Naive thymus-derived CD8-positive, alpha-beta T cell (primary cell): ENCODE data around the gene TGM5. TPM values are rescaled to one million over a fixed set of nuclear protein-coding genes. Genes with fewer than 3 reads are reported as not detected.
A peak's percentile ranks its signal among the peaks of the same experiment; 100 is the strongest.

Experiments
- ATAC-seq, 2 donors: fragments of 150-1000 bp; cut with Tn5 transposase in 1 of 2; sonication (Bioruptor Pico), chemical (Tn5 transposase) in 1 of 2; 1 replicate in 1 of 2; 2 replicates in 1 of 2; pipeline ENCODE4 v1.10.0; 2021; ENCODE audit warnings: mild to moderate bottlenecking in 2 of 2, moderate library complexity in 2 of 2
- POLR2A ChIA-PET: fragments of 350-600 bp; sonication (Branson Sonifier 250); formaldehyde crosslinking; loops from one replicate; lab custom pipeline; 2021; ENCODE audit warnings: antibody characterized with exemption; lab: Charles Lee
- DNase-seq, 10 donors: peaks; one replicate each; pipeline versions ENCODE4 v3.0.0 to v3.0.0-alpha.2; 2020 to 2022
- H3K27ac Mint-ChIP-seq, 10 donors: one replicate each; pipeline ENCODE4 v1.8.0; 2020 to 2022; ENCODE audit warnings: mild to moderate bottlenecking in 10 of 10, mixed read lengths in 10 of 10, moderate library complexity in 4 of 10, inconsistent platforms in 1 of 10
- H3K27me3 Mint-ChIP-seq, 5 donors: one replicate each; pipeline ENCODE4 v1.8.0; 2021 to 2022; ENCODE audit warnings: mixed read lengths in 5 of 5
- H3K36me3 Mint-ChIP-seq, 3 donors: one replicate each; pipeline ENCODE4 v1.8.0; 2020 to 2022; ENCODE audit warnings: mixed read lengths in 3 of 3, mild to moderate bottlenecking in 2 of 3, inconsistent platforms in 1 of 3
- H3K4me1 Mint-ChIP-seq, 4 donors: one replicate each; pipeline ENCODE4 v1.8.0; 2021 to 2022; ENCODE audit warnings: mixed read lengths in 4 of 4
- H3K4me3 Mint-ChIP-seq, 10 donors: one replicate each; pipeline ENCODE4 v1.8.0; 2020 to 2022; ENCODE audit warnings: mild to moderate bottlenecking in 10 of 10, mixed read lengths in 10 of 10, moderate library complexity in 6 of 10, inconsistent platforms in 1 of 10
- H3K9me3 Mint-ChIP-seq, 9 donors: one replicate each; pipeline ENCODE4 v1.8.0; 2020 to 2022; ENCODE audit warnings: mixed read lengths in 9 of 9, mild to moderate bottlenecking in 3 of 9, inconsistent platforms in 1 of 9, moderate library complexity in 1 of 9
- polyA plus RNA-seq, 3 donors: library from polyadenylated mRNA; unstranded; fragments of 300-500 nt; fragmentation: Illumina TruSeq; gene quantifications; one replicate each; pipeline ENCODE4 v1.2.3, GENCODE V29; 2021
- total RNA-seq, 8 experiments: library from RNA in 2 of 8; stranded (reverse) in 2 of 8; gene quantifications; one replicate each; pipeline ENCODE4 v1.2.3 and lab custom pipeline; 2021 to 2026

Gene TGM5
- total and polyA plus RNA-seq, 5 experiments from 2014 or later: not detected

- POLR2A ChIA-PET: interaction anchor here (2.2 kb wide), 1 partner anchor 61 kb away, joined by 5 read pairs; no protein-coding TSS in a partner anchor
- Mint-ChIP-seq H3K27ac (no peak overlapping the region), H3K4me3 (no peak overlapping the region), H3K36me3 (no peaks in the 10 kb centered on the region), H3K4me1 (peaks cover 2 to 7% (median 5%) of the 10 kb centered on the region in 4 donors), H3K9me3 (no peaks in the 10 kb centered on the region), H3K27me3 (peaks cover 5 to 14% (median 9%) of the 10 kb centered on the region in 5 donors)
- DNase-seq (no peak), ATAC-seq (no peak)
Measured at GRCh38 chr15:43286074-43286473, 19.3 kb upstream of the TGM5 start.

- POLR2A ChIA-PET: interaction anchor here (2.2 kb wide), 1 partner anchor 60 kb away, joined by 5 read pairs; no protein-coding TSS in a partner anchor
- no peaks in the 10 kb centered on the region for H3K36me3 Mint-ChIP-seq
- peaks cover 4 to 14% (median 7%) of the 10 kb centered on the region in 5 donors for H3K27me3 Mint-ChIP-seq
- H3K4me3 Mint-ChIP-seq: no peak overlapping the region
- peaks cover 2 to 7% (median 5%) of the 10 kb centered on the region in 4 donors for H3K4me1 Mint-ChIP-seq
- no peak overlapping the region for H3K27ac Mint-ChIP-seq
- no peaks in the 10 kb centered on the region for H3K9me3 Mint-ChIP-seq
- DNase-seq (peak in 8 of 10 donors; percentile 29 to 71 (median 58)), ATAC-seq (peak; percentile 76 to 78)
Measured at GRCh38 chr15:43285609-43286037, 18.9 kb upstream of the TGM5 start.

- ATAC-seq (no peak), DNase-seq (no peak)
- Mint-ChIP-seq H3K4me3 (no peak overlapping the region), H3K36me3 (no peaks in the 10 kb centered on the region), H3K4me1 (peaks cover 2 to 7% (median 5%) of the 10 kb centered on the region in 4 donors), H3K9me3 (no peaks in the 10 kb centered on the region), H3K27me3 (peaks cover 3 to 19% (median 5%) of the 10 kb centered on the region in 5 donors), H3K27ac (no peak overlapping the region)
- POLR2A ChIA-PET: no interaction called here
Measured at GRCh38 chr15:43283526-43283925, 16.8 kb upstream of the TGM5 start.

- H3K9me3 Mint-ChIP-seq: no peaks in the 10 kb centered on the region
- peaks cover 2 to 7% (median 5%) of the 10 kb centered on the region in 4 donors for H3K4me1 Mint-ChIP-seq
- H3K27ac Mint-ChIP-seq: no peak overlapping the region
- no peak for DNase-seq
- POLR2A ChIA-PET: no interaction called here
- H3K27me3 Mint-ChIP-seq: peaks cover 0 to 10% (median 3%) of the 10 kb centered on the region in 5 donors
- H3K36me3 Mint-ChIP-seq: no peaks in the 10 kb centered on the region
- H3K4me3 Mint-ChIP-seq: no peak overlapping the region
- no peak for ATAC-seq
Measured at GRCh38 chr15:43281926-43282602, 15.3 kb upstream of the TGM5 start.

GRCh38 chr15:43280996-43281395 lies 14.3 kb upstream of the TGM5 start:
- Mint-ChIP-seq H3K27me3 (peaks cover 0 to 10% (median 3%) of the 10 kb centered on the region in 5 donors), H3K9me3 (no peaks in the 10 kb centered on the region), H3K4me3 (no peak overlapping the region), H3K36me3 (no peaks in the 10 kb centered on the region), H3K27ac (no peak overlapping the region), H3K4me1 (peaks cover 2 to 7% (median 5%) of the 10 kb centered on the region in 4 donors)
- POLR2A ChIA-PET: no interaction called here
- no peak for DNase-seq
- no peak for ATAC-seq

- DNase-seq (no peak), ATAC-seq (no peak)
- Mint-ChIP-seq H3K36me3 (no peaks in the 10 kb centered on the region), H3K27me3 (peaks cover 0 to 9% (median 3%) of the 10 kb centered on the region in 5 donors), H3K4me3 (no peak overlapping the region), H3K9me3 (no peaks in the 10 kb centered on the region), H3K4me1 (peaks cover 0 to 4% (median 0%) of the 10 kb centered on the region in 4 donors), H3K27ac (no peak overlapping the region)
- POLR2A ChIA-PET: no interaction called here
Measured at GRCh38 chr15:43279496-43279895, 12.8 kb upstream of the TGM5 start.

GRCh38 chr15:43278869-43279268 lies 12.1 kb upstream of the TGM5 start:
- POLR2A ChIA-PET: no interaction called here
- ATAC-seq (no peak), DNase-seq (no peak)
- H3K4me1 Mint-ChIP-seq: no peaks in the 10 kb centered on the region
- H3K9me3 Mint-ChIP-seq: no peaks in the 10 kb centered on the region
- no peak overlapping the region for H3K4me3 Mint-ChIP-seq
- H3K27me3 Mint-ChIP-seq: peaks cover 0 to 9% (median 3%) of the 10 kb centered on the region in 5 donors
- no peaks in the 10 kb centered on the region for H3K36me3 Mint-ChIP-seq
- no peak overlapping the region for H3K27ac Mint-ChIP-seq

- Mint-ChIP-seq H3K36me3 (no peaks in the 10 kb centered on the region), H3K4me3 (no peak overlapping the region), H3K27ac (no peak overlapping the region), H3K27me3 (peaks cover 0 to 9% (median 3%) of the 10 kb centered on the region in 5 donors), H3K9me3 (no peaks in the 10 kb centered on the region), H3K4me1 (no peaks in the 10 kb centered on the region)
- DNase-seq: no peak
- no peak for ATAC-seq
- POLR2A ChIA-PET: no interaction called here
Measured at GRCh38 chr15:43277901-43278300, 11.2 kb upstream of the TGM5 start.

- ATAC-seq (no peak), DNase-seq (no peak)
- Mint-ChIP-seq H3K27me3 (peaks cover 0 to 9% (median 3%) of the 10 kb centered on the region in 5 donors), H3K36me3 (peaks cover 0 to under 1% (median 0%) of the 10 kb centered on the region in 3 donors), H3K27ac (no peak overlapping the region), H3K4me1 (no peaks in the 10 kb centered on the region), H3K9me3 (peaks cover 0 to 3% (median 0%) of the 10 kb centered on the region in 9 donors), H3K4me3 (no peak overlapping the region)
- POLR2A ChIA-PET: no interaction called here
Measured at GRCh38 chr15:43277231-43277823, 10.6 kb upstream of the TGM5 start.

GRCh38 chr15:43276563-43277200 lies 10.0 kb upstream of the TGM5 start:
- Mint-ChIP-seq H3K9me3 (peaks cover 0 to 9% (median 2%) of the 10 kb centered on the region in 9 donors), H3K27ac (no peak overlapping the region), H3K4me3 (no peak overlapping the region), H3K36me3 (peaks cover 0 to 2% (median 0%) of the 10 kb centered on the region in 3 donors), H3K27me3 (peaks cover 0 to 9% (median 6%) of the 10 kb centered on the region in 5 donors), H3K4me1 (peaks cover 0 to 2% (median 0%) of the 10 kb centered on the region in 4 donors)
- ATAC-seq: no peak
- no peak for DNase-seq
- POLR2A ChIA-PET: interaction anchor here (0.6 kb wide), 1 partner anchor 535 kb away, joined by 3 read pairs; no protein-coding TSS in a partner anchor

GRCh38 chr15:43275740-43276562 lies 9.2 kb upstream of the TGM5 start:
- no peak for DNase-seq
- no peak overlapping the region for H3K4me3 Mint-ChIP-seq
- peaks cover 0 to 9% (median 6%) of the 10 kb centered on the region in 5 donors for H3K27me3 Mint-ChIP-seq
- POLR2A ChIA-PET: interaction anchor here (0.6 kb wide), 1 partner anchor 535 kb away, joined by 3 read pairs; no protein-coding TSS in a partner anchor
- no peak overlapping the region for H3K27ac Mint-ChIP-seq
- no peak for ATAC-seq
- H3K36me3 Mint-ChIP-seq: peaks cover 0 to 2% (median 0%) of the 10 kb centered on the region in 3 donors
- H3K9me3 Mint-ChIP-seq: peaks cover 0 to 11% (median 2%) of the 10 kb centered on the region in 9 donors
- peaks cover 0 to 7% (median 3%) of the 10 kb centered on the region in 4 donors for H3K4me1 Mint-ChIP-seq

- POLR2A ChIA-PET: no interaction called here
- H3K4me1 Mint-ChIP-seq: peaks cover 6 to 20% (median 12%) of the 10 kb centered on the region in 4 donors
- H3K9me3 Mint-ChIP-seq: peaks cover 0 to 11% (median 2%) of the 10 kb centered on the region in 9 donors
- H3K4me3 Mint-ChIP-seq: no peak overlapping the region
- H3K27me3 Mint-ChIP-seq: peaks cover 0 to 16% (median 12%) of the 10 kb centered on the region in 5 donors
- no peak overlapping the region for H3K27ac Mint-ChIP-seq
- peaks cover 0 to 2% (median 0%) of the 10 kb centered on the region in 3 donors for H3K36me3 Mint-ChIP-seq
- DNase-seq (no peak), ATAC-seq (no peak)
Measured at GRCh38 chr15:43274136-43274535, 7.4 kb upstream of the TGM5 start.
